Activated naive CD8-positive, alpha-beta T cell treated with anti-CD3 and anti-CD28 coated beads, Interleukin-2, amount 50 U/mL, for 16 hours (primary cell): ENCODE data around the gene AKAP6.

Experiments used
- DNase-seq: peaks from one replicate; pipeline ENCODE4 v3.0.0-alpha.2; 2020; ENCODE audit warnings: low read depth, low spot score

The AKAP6 gene

GRCh38 chr14:32706721-32707519 is 377.8 kb downstream of the AKAP6 start:
- DNase-seq = no peak

- no peak for DNase-seq
Measured at GRCh38 chr14:32707742-32708500, 378.8 kb downstream of the AKAP6 start.

- no peak for DNase-seq
Measured at GRCh38 chr14:32709027-32709426, 379.9 kb downstream of the AKAP6 start.

- DNase-seq = no peak
Measured at GRCh38 chr14:32710231-32710671, 381.2 kb downstream of the AKAP6 start.

GRCh38 chr14:32710731-32711680 is 381.9 kb downstream of the AKAP6 start:
- no peak for DNase-seq

GRCh38 chr14:32713856-32714255 is 384.8 kb downstream of the AKAP6 start:
- DNase-seq = no peak

- no peak for DNase-seq
Measured at GRCh38 chr14:32719601-32720000, 390.5 kb downstream of the AKAP6 start.

GRCh38 chr14:32720927-32721326 is 391.8 kb downstream of the AKAP6 start:
- no peak for DNase-seq

- no peak for DNase-seq
Measured at GRCh38 chr14:32722631-32723183, 393.6 kb downstream of the AKAP6 start.

- no peak for DNase-seq
Measured at GRCh38 chr14:32724867-32725471, 395.9 kb downstream of the AKAP6 start.

GRCh38 chr14:32726516-32726915 is 397.4 kb downstream of the AKAP6 start:
- no peak for DNase-seq

- no peak for DNase-seq
Measured at GRCh38 chr14:32727832-32728231, 398.7 kb downstream of the AKAP6 start.

GRCh38 chr14:32728526-32728925 is 399.4 kb downstream of the AKAP6 start:
- DNase-seq = no peak

GRCh38 chr14:32728976-32729375 is 399.9 kb downstream of the AKAP6 start:
- no peak for DNase-seq

GRCh38 chr14:32731249-32731648 is 402.2 kb downstream of the AKAP6 start:
- DNase-seq = no peak

GRCh38 chr14:32733015-32733414 is 403.9 kb downstream of the AKAP6 start:
- DNase-seq = no peak

GRCh38 chr14:32734261-32734660 is 405.2 kb downstream of the AKAP6 start:
- no peak for DNase-seq

- no peak for DNase-seq
Measured at GRCh38 chr14:32737621-32738020, 408.5 kb downstream of the AKAP6 start.

GRCh38 chr14:32738206-32738871 is 409.2 kb downstream of the AKAP6 start:
- DNase-seq = no peak

- no peak for DNase-seq
Measured at GRCh38 chr14:32744811-32745445, 415.8 kb downstream of the AKAP6 start.
